ENCODE measurements around the gene GRID1. TPM values are rescaled to one million over a fixed set of nuclear protein-coding genes. Genes with fewer than 3 reads are reported as not detected.

Gene GRID1
- total RNA-seq, 1 experiment from 2014 or later = 0.07 TPM

DNA sequence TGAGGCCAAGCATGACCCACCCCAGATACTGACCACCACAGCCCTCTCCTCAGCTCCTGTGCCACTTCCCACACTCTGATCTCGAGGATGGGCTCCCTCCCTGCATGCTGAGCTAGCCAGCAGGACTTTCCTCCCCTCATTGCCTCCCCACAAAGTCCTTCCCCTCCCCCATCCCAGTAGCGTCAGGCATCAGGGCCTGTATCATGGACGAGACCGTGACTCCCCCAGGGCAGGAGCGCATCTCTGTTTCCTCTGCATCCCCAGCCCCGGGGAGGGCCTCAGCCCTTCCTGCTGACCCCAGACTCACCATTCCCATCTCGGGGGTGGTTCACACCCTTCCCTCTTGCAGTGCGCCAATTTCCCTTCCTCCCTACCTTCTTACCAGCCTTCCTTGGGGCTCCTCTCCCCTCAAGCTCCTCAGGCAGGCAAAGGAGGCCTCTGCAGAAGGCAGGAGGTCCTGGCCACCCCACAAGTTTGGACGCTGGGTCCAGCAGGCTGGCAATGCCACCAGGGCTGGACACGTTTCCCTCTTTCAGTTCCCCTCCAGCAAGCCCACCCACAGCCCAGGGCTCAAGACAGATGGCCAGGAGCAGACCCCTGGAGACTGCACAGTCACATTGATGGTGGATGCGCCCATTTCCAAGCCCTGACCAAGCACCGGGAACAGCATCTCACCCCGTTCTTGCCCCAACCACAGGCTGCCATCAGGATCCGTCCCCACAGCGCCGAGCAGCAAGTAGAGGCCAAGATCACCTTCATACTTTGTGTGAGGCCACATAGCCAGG, 36.5 kb downstream of the GRID1 start:
- H3K4me1 ChIP-seq (ENCODE audit: low read length) = no peaks in the 10 kb centered on the region
- H2AFZ ChIP-seq (ENCODE audit: low read length) = no peak overlapping the region
- no peak for DNase-seq
- H3K9me3 ChIP-seq (ENCODE audit: low read length) = no peaks in the 10 kb centered on the region
- H3K27me3 ChIP-seq (ENCODE audit: low read length) = no peaks in the 10 kb centered on the region
- no peak overlapping the region for H3K4me2 ChIP-seq (ENCODE audit: low read depth, low read length, poor library complexity, severe bottlenecking)
- H3K27ac ChIP-seq (ENCODE audit: low read length) = no peak overlapping the region
- no peak overlapping the region for H3K9ac ChIP-seq (ENCODE audit: low read length)
- no peaks in the 10 kb centered on the region for H3K9me2 ChIP-seq (replicated peaks; ENCODE audit: insufficient read depth, low read length)
- no peaks in the 10 kb centered on the region for H4K20me1 ChIP-seq (ENCODE audit: insufficient read depth, low read depth, low read length)
- H3K4me3 ChIP-seq (ENCODE audit: low read length) = no peak overlapping the region
- H3K79me2 ChIP-seq (ENCODE audit: low read length) = no peaks in the 10 kb centered on the region
- no peaks in the 10 kb centered on the region for H3K36me3 ChIP-seq (ENCODE audit: insufficient read depth, low read length)

GRCh38 chr10:86329093-86329710, 37.4 kb downstream of the GRID1 start:
- H3K27me3 ChIP-seq (ENCODE audit: low read length) = no peaks in the 10 kb centered on the region
- H3K4me3 ChIP-seq (ENCODE audit: low read length) = no peak overlapping the region

DNA sequence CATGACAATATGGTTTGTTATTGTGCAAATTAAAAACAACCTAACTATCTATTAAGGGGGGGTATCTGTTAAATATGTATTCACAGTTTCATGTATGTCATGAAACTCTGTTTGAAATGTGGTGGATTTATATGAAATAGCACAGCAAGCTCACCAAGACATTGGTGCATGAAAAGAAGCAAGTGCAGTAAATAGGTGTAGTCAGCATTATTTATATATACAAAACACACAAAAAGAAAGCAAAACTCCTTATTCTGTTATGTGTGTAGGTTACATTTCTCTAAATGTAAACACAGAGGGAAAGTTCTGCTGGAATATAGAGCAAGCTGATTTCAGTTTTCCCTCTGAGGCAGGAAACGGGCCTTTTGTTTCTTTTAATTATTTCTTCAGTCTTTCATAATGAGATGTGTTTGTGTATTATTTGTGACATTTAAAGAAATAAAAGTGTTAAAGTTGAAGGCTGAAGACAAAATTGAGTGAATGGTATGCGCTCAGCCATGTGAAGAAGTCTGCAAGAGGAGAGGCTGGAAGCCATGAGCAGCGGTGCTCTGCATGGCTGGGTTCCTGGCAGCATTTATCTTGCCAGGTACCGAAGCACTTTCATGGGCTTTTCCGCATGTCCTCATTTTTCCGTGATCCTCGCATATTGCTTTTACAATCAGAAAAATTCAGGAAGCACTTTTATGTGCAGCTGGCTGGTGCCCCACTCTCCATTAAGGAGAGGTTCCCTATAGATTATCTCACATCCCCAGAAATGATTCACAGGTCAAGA, 38.5 kb downstream of the GRID1 start:
- Histone ChIP-seq H3K27ac (ENCODE audit: low read length) (no peak overlapping the region), H3K4me2 (ENCODE audit: low read depth, low read length, poor library complexity, severe bottlenecking) (no peak overlapping the region), H3K9me2 (replicated peaks; ENCODE audit: insufficient read depth, low read length) (no peaks in the 10 kb centered on the region), H3K4me1 (ENCODE audit: low read length) (no peaks in the 10 kb centered on the region), H2AFZ (ENCODE audit: low read length) (no peak overlapping the region), H3K79me2 (ENCODE audit: low read length) (no peaks in the 10 kb centered on the region), H3K27me3 (ENCODE audit: low read length) (no peaks in the 10 kb centered on the region), H3K36me3 (ENCODE audit: insufficient read depth, low read length) (no peaks in the 10 kb centered on the region), H4K20me1 (ENCODE audit: insufficient read depth, low read depth, low read length) (no peaks in the 10 kb centered on the region), H3K4me3 (ENCODE audit: low read length) (no peak overlapping the region), H3K9ac (ENCODE audit: low read length) (no peak overlapping the region), H3K9me3 (ENCODE audit: low read length) (no peaks in the 10 kb centered on the region)
- DNase-seq = no peak

More at GRCh38 chr10:86329093-86329710, 37.4 kb downstream of the GRID1 start:
- Histone ChIP-seq H3K27ac (ENCODE audit: low read length) (no peak overlapping the region), H3K4me2 (ENCODE audit: low read depth, low read length, poor library complexity, severe bottlenecking) (no peak overlapping the region), H3K4me1 (ENCODE audit: low read length) (no peaks in the 10 kb centered on the region), H3K9me2 (replicated peaks; ENCODE audit: insufficient read depth, low read length) (no peaks in the 10 kb centered on the region), H4K20me1 (ENCODE audit: insufficient read depth, low read depth, low read length) (no peaks in the 10 kb centered on the region), H2AFZ (ENCODE audit: low read length) (no peak overlapping the region), H3K36me3 (ENCODE audit: insufficient read depth, low read length) (no peaks in the 10 kb centered on the region), H3K79me2 (ENCODE audit: low read length) (no peaks in the 10 kb centered on the region), H3K9ac (ENCODE audit: low read length) (no peak overlapping the region), H3K9me3 (ENCODE audit: low read length) (no peaks in the 10 kb centered on the region)
- DNase-seq = no peak

DNA sequence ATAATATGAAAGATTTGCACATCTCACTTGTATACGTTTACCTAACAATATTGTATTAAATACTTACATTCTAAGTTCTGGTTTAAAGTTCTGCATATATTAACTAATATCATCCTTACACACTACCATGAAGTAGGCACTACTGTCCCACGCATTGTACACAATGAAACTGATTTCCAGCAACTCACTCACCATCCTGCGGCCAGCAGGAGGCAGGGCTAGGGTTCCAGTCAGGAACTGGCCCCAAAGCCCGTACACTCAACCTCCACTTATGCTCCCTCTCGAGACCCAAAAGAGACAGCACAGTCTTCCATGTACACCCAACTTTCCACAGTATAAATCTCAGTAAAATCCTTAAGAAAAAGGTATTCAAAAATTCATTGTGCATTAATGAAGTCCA, 41.4 kb downstream of the GRID1 start:
- H3K27me3 ChIP-seq (ENCODE audit: low read length) = no peaks in the 10 kb centered on the region
- H3K27ac ChIP-seq (ENCODE audit: low read length) = no peak overlapping the region
- no peak for DNase-seq
- no peak overlapping the region for H2AFZ ChIP-seq (ENCODE audit: low read length)
- no peaks in the 10 kb centered on the region for H3K9me3 ChIP-seq (ENCODE audit: low read length)
- H3K4me3 ChIP-seq (ENCODE audit: low read length) = no peak overlapping the region
- no peaks in the 10 kb centered on the region for H3K79me2 ChIP-seq (ENCODE audit: low read length)
- H3K4me2 ChIP-seq (ENCODE audit: low read depth, low read length, poor library complexity, severe bottlenecking) = no peak overlapping the region
- no peaks in the 10 kb centered on the region for H3K36me3 ChIP-seq (ENCODE audit: insufficient read depth, low read length)
- H3K9ac ChIP-seq (ENCODE audit: low read length) = no peak overlapping the region
- no peaks in the 10 kb centered on the region for H3K4me1 ChIP-seq (ENCODE audit: low read length)
- no peaks in the 10 kb centered on the region for H3K9me2 ChIP-seq (replicated peaks; ENCODE audit: insufficient read depth, low read length)
- H4K20me1 ChIP-seq (ENCODE audit: insufficient read depth, low read depth, low read length) = no peaks in the 10 kb centered on the region

DNA sequence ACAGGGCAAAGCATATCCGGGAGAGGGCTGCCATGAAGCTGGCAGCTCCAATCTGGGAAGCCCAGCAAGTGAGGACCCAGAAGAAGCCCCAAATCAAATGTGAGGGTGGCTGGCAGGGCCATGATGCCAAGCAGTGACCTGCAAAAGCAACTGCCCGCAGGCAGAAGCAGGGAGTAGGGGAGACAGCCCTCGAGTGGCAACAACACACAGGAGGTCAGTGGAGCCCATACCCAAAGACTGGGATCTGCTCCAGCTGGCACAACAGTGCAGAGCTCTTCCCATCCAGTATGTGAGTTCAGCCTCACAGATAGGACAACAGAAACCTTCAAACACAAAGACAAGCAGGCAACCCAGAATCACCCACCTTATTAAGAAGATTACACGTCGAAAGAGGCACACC, 45.0 kb downstream of the GRID1 start:
- no peak overlapping the region for H3K4me3 ChIP-seq (ENCODE audit: low read length)
- H4K20me1 ChIP-seq (ENCODE audit: insufficient read depth, low read depth, low read length) = no peaks in the 10 kb centered on the region
- H3K27me3 ChIP-seq (ENCODE audit: low read length) = no peaks in the 10 kb centered on the region
- H3K9me2 ChIP-seq (replicated peaks; ENCODE audit: insufficient read depth, low read length) = no peaks in the 10 kb centered on the region
- H3K36me3 ChIP-seq (ENCODE audit: insufficient read depth, low read length) = no peaks in the 10 kb centered on the region
- H3K4me1 ChIP-seq (ENCODE audit: low read length) = no peaks in the 10 kb centered on the region
- DNase-seq = no peak
- H3K27ac ChIP-seq (ENCODE audit: low read length) = no peak overlapping the region
- no peaks in the 10 kb centered on the region for H3K79me2 ChIP-seq (ENCODE audit: low read length)
- no peak overlapping the region for H2AFZ ChIP-seq (ENCODE audit: low read length)
- H3K9ac ChIP-seq (ENCODE audit: low read length) = no peak overlapping the region
- H3K4me2 ChIP-seq (ENCODE audit: low read depth, low read length, poor library complexity, severe bottlenecking) = no peak overlapping the region
- H3K9me3 ChIP-seq (ENCODE audit: low read length) = no peaks in the 10 kb centered on the region

GRCh38 chr10:86319676-86320075, 46.9 kb downstream of the GRID1 start:
- H3K27me3 ChIP-seq (ENCODE audit: low read length) = no peaks in the 10 kb centered on the region
- no peaks in the 10 kb centered on the region for H3K9me2 ChIP-seq (replicated peaks; ENCODE audit: insufficient read depth, low read length)
- no peak overlapping the region for H3K4me2 ChIP-seq (ENCODE audit: low read depth, low read length, poor library complexity, severe bottlenecking)
- no peak overlapping the region for H3K27ac ChIP-seq (ENCODE audit: low read length)
- no peak overlapping the region for H3K9ac ChIP-seq (ENCODE audit: low read length)
- no peaks in the 10 kb centered on the region for H3K36me3 ChIP-seq (ENCODE audit: insufficient read depth, low read length)
- no peaks in the 10 kb centered on the region for H4K20me1 ChIP-seq (ENCODE audit: insufficient read depth, low read depth, low read length)
- DNase-seq = no peak
- H3K4me1 ChIP-seq (ENCODE audit: low read length) = no peaks in the 10 kb centered on the region
- H3K9me3 ChIP-seq (ENCODE audit: low read length) = no peaks in the 10 kb centered on the region
- no peak overlapping the region for H2AFZ ChIP-seq (ENCODE audit: low read length)
- H3K79me2 ChIP-seq (ENCODE audit: low read length) = no peaks in the 10 kb centered on the region
- no peak overlapping the region for H3K4me3 ChIP-seq (ENCODE audit: low read length)

DNA sequence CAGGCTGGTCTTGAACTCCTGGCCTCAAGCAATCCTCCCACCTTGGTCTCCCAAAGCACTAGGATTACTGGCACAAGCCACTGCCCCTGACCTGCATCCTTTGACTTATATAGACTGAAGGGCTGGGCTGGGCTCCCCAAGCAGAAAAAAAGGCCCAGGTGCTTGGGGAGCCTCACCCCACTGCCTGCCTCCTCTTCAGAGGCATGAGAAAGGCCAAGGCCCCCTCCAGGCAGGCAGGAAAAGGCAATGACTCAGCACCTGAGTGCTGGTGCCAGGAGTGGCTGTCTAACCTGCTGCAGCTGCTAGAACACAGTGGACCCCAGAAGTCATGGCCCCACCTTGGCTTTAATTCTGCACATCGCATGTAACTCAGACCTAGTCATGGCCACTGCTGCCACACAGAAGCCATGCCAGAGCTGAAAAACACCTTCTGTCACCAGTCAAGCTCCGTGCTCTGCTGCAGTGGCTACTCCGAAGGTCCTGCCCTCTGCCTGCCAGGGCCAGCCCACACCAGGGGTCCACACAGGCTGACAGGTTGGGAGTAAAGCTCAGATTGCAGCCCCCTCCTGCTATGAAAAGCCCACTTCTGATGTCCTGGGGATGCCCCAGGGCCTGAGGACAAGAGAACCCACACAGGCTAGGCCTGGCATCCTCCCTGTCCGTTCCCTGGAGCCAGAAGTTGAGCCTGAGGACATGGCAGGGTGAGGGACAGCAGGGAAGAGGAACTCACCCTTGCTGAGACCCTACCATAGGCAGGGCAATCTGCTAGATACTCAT, 48.5 kb downstream of the GRID1 start:
- no peaks in the 10 kb centered on the region for H3K27me3 ChIP-seq (ENCODE audit: low read length)
- H3K4me3 ChIP-seq (ENCODE audit: low read length) = no peak overlapping the region
- no peak overlapping the region for H2AFZ ChIP-seq (ENCODE audit: low read length)
- H3K9me3 ChIP-seq (ENCODE audit: low read length) = no peaks in the 10 kb centered on the region
- no peaks in the 10 kb centered on the region for H3K36me3 ChIP-seq (ENCODE audit: insufficient read depth, low read length)
- DNase-seq = no peak
- H3K79me2 ChIP-seq (ENCODE audit: low read length) = no peaks in the 10 kb centered on the region
- no peaks in the 10 kb centered on the region for H4K20me1 ChIP-seq (ENCODE audit: insufficient read depth, low read depth, low read length)
- H3K4me1 ChIP-seq (ENCODE audit: low read length) = no peaks in the 10 kb centered on the region
- no peak overlapping the region for H3K4me2 ChIP-seq (ENCODE audit: low read depth, low read length, poor library complexity, severe bottlenecking)
- no peaks in the 10 kb centered on the region for H3K9me2 ChIP-seq (replicated peaks; ENCODE audit: insufficient read depth, low read length)
- no peak overlapping the region for H3K27ac ChIP-seq (ENCODE audit: low read length)
- H3K9ac ChIP-seq (ENCODE audit: low read length) = no peak overlapping the region

- Histone ChIP-seq H3K27ac (ENCODE audit: low read length) (no peak overlapping the region), H2AFZ (ENCODE audit: low read length) (no peak overlapping the region), H3K9me2 (replicated peaks; ENCODE audit: insufficient read depth, low read length) (no peaks in the 10 kb centered on the region), H3K79me2 (ENCODE audit: low read length) (no peaks in the 10 kb centered on the region), H3K9ac (ENCODE audit: low read length) (no peak overlapping the region), H4K20me1 (ENCODE audit: insufficient read depth, low read depth, low read length) (no peaks in the 10 kb centered on the region), H3K27me3 (ENCODE audit: low read length) (no peaks in the 10 kb centered on the region), H3K4me1 (ENCODE audit: low read length) (no peaks in the 10 kb centered on the region), H3K36me3 (ENCODE audit: insufficient read depth, low read length) (no peaks in the 10 kb centered on the region), H3K9me3 (ENCODE audit: low read length) (no peaks in the 10 kb centered on the region), H3K4me2 (ENCODE audit: low read depth, low read length, poor library complexity, severe bottlenecking) (no peak overlapping the region), H3K4me3 (ENCODE audit: low read length) (no peak overlapping the region)
- no peak for DNase-seq
Observed at GRCh38 chr10:86316990-86317389, 49.6 kb downstream of the GRID1 start.

Measured in Karpas-422 (cell line).